Liver (tissue), 9 donors: ENCODE data around the gene ZBTB7B. TPM values are rescaled to one million over a fixed set of nuclear protein-coding genes. Genes with fewer than 3 reads are reported as not detected.

Source experiments
- DNase-seq: peaks from one replicate; pipeline ENCODE4 v3.0.0-alpha.2; 2017; ENCODE audit warnings: low spot score
- H3K27ac ChIP-seq, 2 donors: one replicate each; pipeline ENCODE4 v1.7.0; 2013; ENCODE audit warnings: inconsistent platforms in 2 of 2, low read length in 2 of 2, control low read depth in 1 of 2, low read depth in 1 of 2, mild to moderate bottlenecking in 1 of 2
- H3K27me3 ChIP-seq, 4 donors: one replicate each; pipeline versions ENCODE4 v1.6.1 to v1.7.0; 2013; ENCODE audit warnings: low read length in 3 of 4, inconsistent platforms in 1 of 4, mild to moderate bottlenecking in 1 of 4, moderate library complexity in 1 of 4; ENCODE audit not compliant: control insufficient read depth in 4 of 4, insufficient read depth in 4 of 4
- H3K36me3 ChIP-seq, 4 donors: one replicate each; pipeline versions ENCODE4 v1.6.1 to v1.7.0; 2013; ENCODE audit warnings: low read length in 3 of 4, mild to moderate bottlenecking in 3 of 4, low read depth in 1 of 4, moderate library complexity in 1 of 4; ENCODE audit not compliant: control insufficient read depth in 4 of 4, insufficient read depth in 3 of 4
- H3K4me1 ChIP-seq, 4 donors: one replicate each; pipeline versions ENCODE4 v1.6.1 to v1.7.0; 2013; ENCODE audit warnings: low read length in 3 of 4, mild to moderate bottlenecking in 3 of 4, moderate library complexity in 1 of 4; ENCODE audit not compliant: control insufficient read depth in 4 of 4, insufficient read depth in 4 of 4
- H3K4me3 ChIP-seq, 3 donors: one replicate each; pipeline versions ENCODE4 v1.6.1 to v1.7.0; 2013; ENCODE audit warnings: low read length in 3 of 3, control low read depth in 1 of 3, low read depth in 1 of 3, mild to moderate bottlenecking in 1 of 3
- H3K9ac ChIP-seq, 2 donors: one replicate each; pipeline ENCODE4 v1.7.0; 2013; ENCODE audit warnings: low read length in 2 of 2, mild to moderate bottlenecking in 2 of 2, moderate library complexity in 2 of 2, control low read depth in 1 of 2, low read depth in 1 of 2
- H3K9me3 ChIP-seq, 4 donors: one replicate each; pipeline versions ENCODE4 v1.6.1 to v1.7.0; 2013; ENCODE audit warnings: low read length in 3 of 4; ENCODE audit not compliant: control insufficient read depth in 4 of 4
- ATF3 ChIP-seq: IDR thresholded peaks from 2 replicates; pipeline ENCODE4 v1.6.1; 2016; ENCODE audit warnings: antibody characterized with exemption
- CTCF ChIP-seq: fragments of 150-350 bp; IDR thresholded peaks from 2 replicates; pipeline ENCODE4 v1.5.1; 2017; ENCODE audit warnings: improper control_type of control experiment, low read depth, low read length; ENCODE audit not compliant: missing input control
- EGR1 ChIP-seq, 2 donors: IDR thresholded peaks; 2 replicates each; pipeline ENCODE4 v1.6.1; 2016 to 2018; ENCODE audit warnings: antibody characterized with exemption in 2 of 2, low read depth in 2 of 2
- FOXA2 ChIP-seq: IDR thresholded peaks from 2 replicates; pipeline ENCODE4 v1.6.1; 2016; ENCODE audit warnings: antibody characterized with exemption
- GABPA ChIP-seq, 2 donors: IDR thresholded peaks in 1 of 2; conservative IDR thresholded peaks in 1 of 2; 2 replicates each; pipeline ENCODE4 v1.6.1; 2016; ENCODE audit warnings: antibody characterized with exemption in 2 of 2, mild to moderate bottlenecking in 1 of 2, moderate library complexity in 1 of 2
- HNF4A ChIP-seq, 2 donors: conservative IDR thresholded peaks; 2 replicates each; pipeline ENCODE4 v1.6.1; 2016; ENCODE audit warnings: antibody characterized with exemption in 2 of 2, mild to moderate bottlenecking in 2 of 2
- HNF4G ChIP-seq: IDR thresholded peaks from 2 replicates; pipeline ENCODE4 v1.6.1; 2016; ENCODE audit warnings: antibody characterized with exemption
- JUND ChIP-seq, 2 donors: IDR thresholded peaks; 2 replicates each; pipeline ENCODE4 v1.6.1; 2016; ENCODE audit warnings: antibody characterized with exemption in 2 of 2
- MAX ChIP-seq: IDR thresholded peaks from 2 replicates; pipeline ENCODE4 v1.6.1; 2016; ENCODE audit warnings: antibody characterized with exemption
- NR2F2 ChIP-seq: IDR thresholded peaks from 2 replicates; pipeline ENCODE4 v1.6.1; 2016; ENCODE audit warnings: antibody characterized with exemption
- RAD21 ChIP-seq, 2 donors: IDR thresholded peaks; 2 replicates each; pipeline ENCODE4 v1.6.1; 2016; ENCODE audit warnings: antibody characterized with exemption in 2 of 2, mild to moderate bottlenecking in 2 of 2
- REST ChIP-seq: IDR thresholded peaks from 2 replicates; pipeline ENCODE4 v1.6.1; 2016; ENCODE audit warnings: antibody characterized with exemption, mild to moderate bottlenecking
- RXRA ChIP-seq, 2 donors: IDR thresholded peaks; 2 replicates each; pipeline ENCODE4 v1.6.1; 2017 to 2018; ENCODE audit warnings: antibody characterized with exemption in 2 of 2, mild to moderate bottlenecking in 1 of 2
- SP1 ChIP-seq: IDR thresholded peaks from 2 replicates; pipeline ENCODE4 v1.6.1; 2018; ENCODE audit warnings: antibody characterized with exemption, mild to moderate bottlenecking
- TAF1 ChIP-seq: conservative IDR thresholded peaks from 2 replicates; pipeline ENCODE4 v1.6.1; 2016; ENCODE audit warnings: antibody characterized with exemption, mild to moderate bottlenecking
- YY1 ChIP-seq: IDR thresholded peaks from 2 replicates; pipeline ENCODE4 v1.6.1; 2016; ENCODE audit warnings: antibody characterized with exemption, mild to moderate bottlenecking
- ZBTB33 ChIP-seq: IDR thresholded peaks from 2 replicates; pipeline ENCODE4 v1.6.1; 2016; ENCODE audit warnings: antibody characterized with exemption
- WGBS: extraction: QIAGEN DNeasy Blood & Tissue Kit; methylation state at CpG from one replicate; pipeline ENCODE4 v1.1.7; 2013; 5-methylcytosine and 5-hydroxymethylcytosine counted together
- polyA plus RNA-seq, 2 donors: library from polyadenylated mRNA; stranded (reverse) in 1 of 2; unstranded in 1 of 2; fragments of 200-250 nt in 1 of 2; fragments of >200 nt in 1 of 2; fragmentation: Nextera tagmentation in 1 of 2; extraction: Ambion mirVana in 1 of 2; gene quantifications; one replicate each; pipeline versions ENCODE4 v1.2.1 to v1.2.3, GENCODE V29; 2013 to 2015
- total RNA-seq, 2 donors: library from RNA; depleted of rRNA; stranded (reverse); fragments of >200 nt; gene quantifications; one replicate each; pipeline ENCODE4 v1.2.3, GENCODE V29; 2014
- donor health status: healthy.
- donor health status: healthy.
- donor health status: healthy.
- donor health status: healthy.
- donor health status: healthy.

The ZBTB7B gene
- total and polyA plus RNA-seq, 4 donors, result 7.0 to 50.2 (median 21.1) TPM

- no peak for TF ChIP-seq REST
- no peak for TF ChIP-seq HNF4G
- TF ChIP-seq FOXA2, result no peak
- no peak for TF ChIP-seq CTCF
- no peak for TF ChIP-seq YY1
- no peak for TF ChIP-seq ATF3
- no peak for TF ChIP-seq EGR1 (IDR thresholded peaks at IDR 0.05; ENCODE audit: low read depth in 2 of 2)
- no peak for TF ChIP-seq GABPA (IDR thresholded peaks at IDR 0.05 in 1 of 2, conservative IDR thresholded peaks at IDR 0.05 in 1 of 2)
- TF ChIP-seq SP1, result no peak
- TF ChIP-seq MAX, result no peak
- TF ChIP-seq NR2F2, result no peak
- no peak for TF ChIP-seq RAD21 (IDR thresholded peaks at IDR 0.05)
- no peak for TF ChIP-seq TAF1
- TF ChIP-seq ZBTB33, result no peak
- no peak for TF ChIP-seq RXRA (IDR thresholded peaks at IDR 0.05)
- TF ChIP-seq JUND (IDR thresholded peaks at IDR 0.05), result no peak
- TF ChIP-seq HNF4A (conservative IDR thresholded peaks at IDR 0.05), result no peak
- no peak for DNase-seq
- Histone ChIP-seq H3K27ac (no peak within 1 kb of the TSS), H3K36me3 (peaks cover 0 to 7% (median 2%) of the 10 kb centered on the region in 4 donors), H3K27me3 (no peaks in the 10 kb centered on the region), H3K9ac (no peak within 1 kb of the TSS), H3K4me3 (no peak within 1 kb of the TSS), H3K9me3 (no peaks in the 10 kb centered on the region), H3K4me1 (peaks cover under 1 to 15% (median 6%) of the 10 kb centered on the region in 4 donors)
- WGBS, result 87% methylated on average over 8 of the region's 8 CpGs
Observed at GRCh38 chr1:154993572-154994268, 8.9 kb upstream of the ZBTB7B start, which contains the start of gene LENEP. LENEP (plus strand) TSS chr1:154993586; CDS start chr1:154993608, 22 bp downstream.
